Mammary microvascular endothelial cell (primary cell): Measurements from ENCODE around the gene IREB2. TPM values are rescaled to one million over a fixed set of nuclear protein-coding genes. Genes with fewer than 3 reads are reported as not detected.

ENCODE experiments used
- total RNA-seq: library from RNA; depleted of rRNA; stranded (reverse); fragments of >200 nt; gene quantifications from 2 replicates; pipeline ENCODE4 v1.2.3, GENCODE V29; 2015

The IREB2 gene, protein sequence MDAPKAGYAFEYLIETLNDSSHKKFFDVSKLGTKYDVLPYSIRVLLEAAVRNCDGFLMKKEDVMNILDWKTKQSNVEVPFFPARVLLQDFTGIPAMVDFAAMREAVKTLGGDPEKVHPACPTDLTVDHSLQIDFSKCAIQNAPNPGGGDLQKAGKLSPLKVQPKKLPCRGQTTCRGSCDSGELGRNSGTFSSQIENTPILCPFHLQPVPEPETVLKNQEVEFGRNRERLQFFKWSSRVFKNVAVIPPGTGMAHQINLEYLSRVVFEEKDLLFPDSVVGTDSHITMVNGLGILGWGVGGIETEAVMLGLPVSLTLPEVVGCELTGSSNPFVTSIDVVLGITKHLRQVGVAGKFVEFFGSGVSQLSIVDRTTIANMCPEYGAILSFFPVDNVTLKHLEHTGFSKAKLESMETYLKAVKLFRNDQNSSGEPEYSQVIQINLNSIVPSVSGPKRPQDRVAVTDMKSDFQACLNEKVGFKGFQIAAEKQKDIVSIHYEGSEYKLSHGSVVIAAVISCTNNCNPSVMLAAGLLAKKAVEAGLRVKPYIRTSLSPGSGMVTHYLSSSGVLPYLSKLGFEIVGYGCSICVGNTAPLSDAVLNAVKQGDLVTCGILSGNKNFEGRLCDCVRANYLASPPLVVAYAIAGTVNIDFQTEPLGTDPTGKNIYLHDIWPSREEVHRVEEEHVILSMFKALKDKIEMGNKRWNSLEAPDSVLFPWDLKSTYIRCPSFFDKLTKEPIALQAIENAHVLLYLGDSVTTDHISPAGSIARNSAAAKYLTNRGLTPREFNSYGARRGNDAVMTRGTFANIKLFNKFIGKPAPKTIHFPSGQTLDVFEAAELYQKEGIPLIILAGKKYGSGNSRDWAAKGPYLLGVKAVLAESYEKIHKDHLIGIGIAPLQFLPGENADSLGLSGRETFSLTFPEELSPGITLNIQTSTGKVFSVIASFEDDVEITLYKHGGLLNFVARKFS
- 10.3 and 11.9 TPM in 2 replicates for total RNA-seq

GRCh38 chr15:78437762-78438618 lies at the start of gene IREB2:
Gene IREB2, plus strand, starts transcription at chr15:78438216. Its CDS starts 122 bp downstream, at chr15:78438338.

DNA sequence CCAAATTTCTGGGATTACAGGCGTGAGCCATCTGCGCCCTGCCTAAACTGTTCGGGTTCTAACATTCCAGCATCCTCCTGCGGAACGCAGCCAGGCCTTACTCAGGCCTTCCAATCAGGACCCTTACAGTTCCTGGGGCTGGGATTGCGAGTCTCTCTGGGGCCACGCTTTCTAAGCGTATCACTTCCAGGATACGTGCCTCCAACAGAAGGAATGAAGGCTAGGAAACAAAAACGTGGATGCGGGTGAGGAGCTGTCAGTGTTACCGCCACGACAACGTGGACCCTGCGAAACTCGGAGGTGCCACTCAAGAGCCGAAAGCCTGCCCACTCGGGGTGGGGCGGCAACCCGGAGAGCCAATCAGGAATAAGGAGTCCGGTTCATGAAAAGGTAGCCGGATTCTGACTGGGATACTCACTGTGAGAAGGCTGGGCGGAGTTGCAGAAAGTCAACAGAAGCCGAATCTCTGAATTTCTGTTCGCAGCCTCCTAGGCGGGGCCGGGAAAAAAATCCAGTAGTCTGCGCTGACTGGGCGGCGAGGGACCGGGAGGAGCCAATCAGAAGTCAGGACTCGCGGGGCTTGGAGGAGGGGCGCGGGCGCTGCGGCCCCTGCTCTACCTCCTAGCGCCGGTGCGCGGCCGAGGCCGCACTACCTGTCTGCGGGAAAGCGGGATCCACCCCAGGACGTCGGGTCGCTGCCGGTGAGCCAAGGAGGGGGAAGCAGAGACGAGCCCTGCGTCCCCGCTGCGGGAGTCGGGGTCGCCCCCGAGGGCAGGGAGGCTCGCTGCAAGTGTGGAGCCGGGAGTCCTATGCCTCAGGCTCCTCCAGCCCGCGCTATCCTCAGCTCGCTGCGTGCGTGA lies 69.2 kb downstream of the IREB2 start, which contains the start of gene HYKK:
TSS of gene HYKK (plus strand) at position 607 of the 860 bp plus-strand sequence. CDS start 5,512 bp downstream, outside the sequence.

GRCh38 chr15:78540141-78540870 lies 102.3 kb downstream of the IREB2 start, which contains the start of gene PSMA4:
Gene PSMA4, plus strand, starts transcription at chr15:78540444. Its CDS starts 1,484 bp downstream, at chr15:78541928.

Other genes with a start within 250 kb of the IREB2 start
- 0.07 and 0.25 TPM in 2 replicates for gene ACSBG1, start 203.7 kb upstream of the IREB2 start, total RNA-seq
- 6.3 and 7.8 TPM in 2 replicates for gene DNAJA4, start 173.7 kb upstream of the IREB2 start, total RNA-seq
- 74.1 and 85.0 TPM in 2 replicates for gene SKIC8, start 138.6 kb upstream of the IREB2 start, total RNA-seq
- 0.20 TPM in 1 of 2 replicates, not detected in the other for gene CRABP1, start 97.9 kb upstream of the IREB2 start, total RNA-seq
- gene HYKK, start 69.4 kb downstream of the IREB2 start, total RNA-seq, result 4.0 and 6.1 TPM in 2 replicates
- 347 and 364 TPM in 2 replicates for gene PSMA4, start 102.2 kb downstream of the IREB2 start, total RNA-seq
- 3.9 and 7.2 TPM in 2 replicates for gene CHRNA5, start 127.3 kb downstream of the IREB2 start, total RNA-seq
- gene CHRNA3, start 182.8 kb downstream of the IREB2 start, total RNA-seq, result not detected in 2 replicates
- not detected in 2 replicates for gene CHRNB4, start 203.0 kb downstream of the IREB2 start, total RNA-seq